GM12872 (cell line): Measurements from ENCODE around the gene CCDC110.

ENCODE experiments used
- CTCF ChIP-seq: IDR thresholded peaks from 3 replicates; pipeline ENCODE4 v1.5.1; 2011; ENCODE audit warnings: low read depth, mild to moderate bottlenecking, low read length, moderate library complexity; ENCODE audit not compliant: insufficient read depth

CCDC110 gene

DNA sequence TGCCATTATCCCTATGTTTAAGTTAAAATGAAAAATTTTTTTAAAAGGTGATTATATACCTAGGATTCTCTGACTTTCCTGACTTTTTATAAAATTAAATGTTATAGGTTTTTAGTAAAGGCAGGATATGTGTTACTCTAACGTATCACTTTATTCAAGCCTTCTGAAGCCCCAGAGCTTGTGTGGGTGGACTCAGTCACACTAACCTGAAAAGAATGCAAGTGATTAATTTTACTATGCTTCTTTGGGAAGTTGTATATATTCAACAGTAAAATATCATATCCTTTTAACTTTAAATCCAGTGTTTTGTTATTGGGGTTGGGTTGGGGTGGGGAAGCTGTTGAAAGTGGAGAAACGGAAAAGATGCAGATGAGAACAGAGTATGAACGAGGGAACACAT, 41.0 kb upstream of the CCDC110 start:
- no peak for TF ChIP-seq CTCF

DNA sequence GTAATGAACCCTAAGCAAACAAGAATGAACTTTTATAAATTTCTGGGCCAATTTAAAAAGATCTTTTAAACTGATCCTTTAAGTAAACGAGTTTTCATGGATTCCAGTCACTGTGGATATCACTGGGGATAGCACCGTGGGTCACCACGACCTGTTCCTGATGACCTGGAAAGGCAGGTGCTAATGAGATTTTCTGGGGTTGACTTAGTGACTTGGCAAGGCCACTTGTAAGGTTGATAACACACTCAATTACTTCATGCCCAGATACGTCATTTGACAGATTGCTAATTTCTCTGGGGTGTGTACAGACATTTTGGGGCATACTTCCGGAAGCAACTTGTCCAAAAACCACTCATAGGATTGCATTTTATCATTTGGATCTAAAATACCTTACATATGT, 39.3 kb upstream of the CCDC110 start:
- no peak for TF ChIP-seq CTCF

- TF ChIP-seq CTCF = no peak
Observed at GRCh38 chr4:185508181-185508580, 36.6 kb upstream of the CCDC110 start.

GRCh38 chr4:185506422-185506821, 34.9 kb upstream of the CCDC110 start:
- no peak for TF ChIP-seq CTCF

DNA sequence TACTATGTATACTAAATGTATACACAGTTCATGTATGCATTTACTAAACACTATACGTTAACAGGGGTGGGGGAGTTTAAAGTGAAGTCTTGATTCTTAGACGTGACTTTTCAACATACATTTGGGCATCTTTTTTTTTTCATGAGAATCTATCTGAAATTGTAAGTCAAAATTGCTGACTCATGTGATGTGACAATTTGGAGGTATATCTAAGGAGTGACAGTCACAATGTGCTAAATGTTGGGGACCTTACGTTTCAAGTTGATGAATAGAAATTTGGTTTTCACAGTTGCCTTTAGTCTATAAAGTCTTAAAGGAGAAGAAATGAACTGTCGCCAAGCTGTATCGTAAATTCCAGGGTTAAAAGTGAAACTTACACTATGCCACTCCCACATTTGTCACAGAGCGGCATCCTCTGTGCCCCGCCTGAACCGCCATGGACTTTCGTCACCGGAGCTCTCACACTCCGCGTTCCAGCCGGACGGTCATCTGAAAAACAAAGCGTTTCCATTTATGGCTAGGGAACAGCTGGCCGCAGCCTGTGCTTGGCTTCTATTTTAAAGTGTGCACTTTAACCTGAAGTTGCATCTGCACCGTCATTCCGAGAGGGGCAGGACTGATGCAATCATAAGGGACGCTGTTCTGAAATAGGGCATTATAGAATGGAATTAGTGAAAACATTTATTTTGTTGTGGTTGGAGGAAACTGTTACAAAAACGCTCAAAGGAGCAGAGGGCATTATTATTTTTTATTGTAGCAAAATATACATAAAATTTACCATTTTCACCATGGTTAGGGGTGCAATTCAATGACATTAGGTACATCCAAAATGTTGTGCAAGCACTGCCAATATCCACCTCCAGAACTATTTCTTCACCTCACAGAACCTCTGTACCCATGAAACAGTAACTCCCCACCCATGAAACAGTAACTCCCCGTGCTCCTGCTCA, 32.8 kb upstream of the CCDC110 start:
- TF ChIP-seq CTCF = no peak

DNA sequence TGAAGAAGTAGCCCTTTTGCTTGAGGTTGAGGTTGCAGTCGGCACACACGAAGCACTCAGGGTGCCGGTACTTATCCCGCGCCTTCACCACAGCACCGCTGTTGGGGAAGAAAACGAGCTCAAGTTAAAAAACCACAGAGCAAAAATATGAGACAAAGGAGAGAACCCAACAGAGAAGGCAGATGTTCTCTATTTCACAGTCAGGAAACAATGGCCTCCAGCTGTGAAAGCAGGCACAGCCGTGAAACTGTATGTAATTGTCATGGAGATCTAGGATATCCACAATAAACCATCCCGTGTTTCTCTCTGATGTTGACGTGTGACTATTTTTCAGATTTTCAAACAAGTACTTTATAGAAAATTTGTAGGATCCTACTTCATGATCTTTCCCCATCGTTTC, 30.9 kb upstream of the CCDC110 start:
- TF ChIP-seq CTCF = no peak

GRCh38 chr4:185500576-185500975, 29.0 kb upstream of the CCDC110 start:
- TF ChIP-seq CTCF = no peak
